ENCODE data around the gene TLR6. TPM values are rescaled to one million over a fixed set of nuclear protein-coding genes. Genes with fewer than 3 reads are reported as not detected.

TLR6 gene
- total and polyA plus RNA-seq, 4 donors = 0.26 to 2.1 (median 1.3) TPM

- WGBS = under 1% methylated on average over 66 of the region's 66 CpGs
- peak within 1 kb of the TSS; percentile 60 to 83 (median 67) for H3K4me3 ChIP-seq (ENCODE audit: low read depth in 1 of 3, low read length in 3 of 3)
- DNase-seq (ENCODE audit: low spot score) = peak; percentile 85
- H3K36me3 ChIP-seq (ENCODE audit: control insufficient read depth in 4 of 4, insufficient read depth in 3 of 4, low read depth in 1 of 4, low read length in 3 of 4) = peaks cover 0 to 10% (median 2%) of the 10 kb centered on the region in 4 donors
- TF ChIP-seq HNF4A (conservative IDR thresholded peaks at IDR 0.05) (peak in 1 of 2 donors; percentile 2), HNF4G (IDR thresholded peaks at IDR 0.05) (no peak), REST (IDR thresholded peaks at IDR 0.05) (peak; percentile 80), MAX (IDR thresholded peaks at IDR 0.05) (no peak), EGR1 (IDR thresholded peaks at IDR 0.05; ENCODE audit: low read depth in 2 of 2) (no peak), SP1 (IDR thresholded peaks at IDR 0.05) (peak; percentile 66), ZBTB33 (IDR thresholded peaks at IDR 0.05) (no peak), NR2F2 (IDR thresholded peaks at IDR 0.05) (peak; percentile 9), JUND (IDR thresholded peaks at IDR 0.05) (no peak), FOXA1 (IDR thresholded peaks at IDR 0.05) (no peak), TAF1 (conservative IDR thresholded peaks at IDR 0.05) (no peak), RAD21 (IDR thresholded peaks at IDR 0.05) (peak in 1 of 2 donors; percentile 9), YY1 (IDR thresholded peaks at IDR 0.05) (peak; percentile 35)
- no peaks in the 10 kb centered on the region for H3K27me3 ChIP-seq (ENCODE audit: control insufficient read depth in 4 of 4, insufficient read depth in 4 of 4, low read length in 3 of 4)
- peak within 1 kb of the TSS; percentile 78 to 97 for H3K9ac ChIP-seq (ENCODE audit: low read depth in 1 of 2, low read length in 2 of 2)
- no peaks in the 10 kb centered on the region for H3K9me3 ChIP-seq (ENCODE audit: control insufficient read depth in 4 of 4, low read length in 3 of 4)
- peak within 1 kb of the TSS; percentile 93 to 98 for H3K27ac ChIP-seq (ENCODE audit: low read depth in 1 of 2, low read length in 2 of 2)
- H3K4me1 ChIP-seq (ENCODE audit: control insufficient read depth in 4 of 4, insufficient read depth in 4 of 4, low read length in 3 of 4) = peaks cover 7 to 45% (median 25%) of the 10 kb centered on the region in 4 donors
These were observed 11.0 kb upstream of the TLR6 start, which contains the start of gene FAM114A1 for GRCh38 chr4:38867478-38868058. Gene FAM114A1 (plus strand): TSS chr4:38867806. CDS start chr4:38878079, 10,273 bp downstream.

GRCh38 chr4:38866973-38867477 lies 10.4 kb upstream of the TLR6 start:
- Histone ChIP-seq H3K4me1 (ENCODE audit: control insufficient read depth in 4 of 4, insufficient read depth in 4 of 4, low read length in 3 of 4) (peaks cover 6 to 40% (median 22%) of the 10 kb centered on the region in 4 donors), H3K27ac (ENCODE audit: low read depth in 1 of 2, low read length in 2 of 2) (peak overlapping the region; percentile 67 to 76), H3K9me3 (ENCODE audit: control insufficient read depth in 4 of 4, low read length in 3 of 4) (no peaks in the 10 kb centered on the region), H3K27me3 (ENCODE audit: control insufficient read depth in 4 of 4, insufficient read depth in 4 of 4, low read length in 3 of 4) (no peaks in the 10 kb centered on the region), H3K4me3 (ENCODE audit: low read depth in 1 of 3, low read length in 3 of 3) (peak overlapping the region; percentile 33 to 83 (median 60)), H3K36me3 (ENCODE audit: control insufficient read depth in 4 of 4, insufficient read depth in 3 of 4, low read depth in 1 of 4, low read length in 3 of 4) (peaks cover 0 to 10% (median 2%) of the 10 kb centered on the region in 4 donors), H3K9ac (ENCODE audit: low read depth in 1 of 2, low read length in 2 of 2) (peak overlapping the region; percentile 47 to 97)
- 41% methylated on average over 11 of the region's 11 CpGs for WGBS
- no peak for TF ChIP-seq HNF4G (IDR thresholded peaks at IDR 0.05)
- no peak for TF ChIP-seq TAF1 (conservative IDR thresholded peaks at IDR 0.05)
- TF ChIP-seq ZBTB33 (IDR thresholded peaks at IDR 0.05) = no peak
- no peak for TF ChIP-seq JUND (IDR thresholded peaks at IDR 0.05)
- TF ChIP-seq REST (IDR thresholded peaks at IDR 0.05) = no peak
- TF ChIP-seq YY1 (IDR thresholded peaks at IDR 0.05) = peak; percentile 25
- TF ChIP-seq HNF4A (conservative IDR thresholded peaks at IDR 0.05) = peak in 1 of 2 donors; percentile 14
- DNase-seq (ENCODE audit: low spot score) = no peak
